SK-N-SH (cell line): Measurements from ENCODE around the gene PRKCH.

Experiments
- EP300 ChIP-seq, 2 experiments: IDR thresholded peaks; 2 replicates each; pipeline versions ENCODE4 v1.4.0 to v1.6.1; 2012; ENCODE audit warnings: borderline replicate concordance in 1 of 2, low read depth in 1 of 2, low read length in 1 of 2
- RCOR1 ChIP-seq: fragments of 150-350 bp; IDR thresholded peaks from 2 replicates; pipeline ENCODE4 v1.6.1; 2017; ENCODE audit warnings: antibody characterized with exemption, low read length
- SIN3A ChIP-seq: IDR thresholded peaks from 2 replicates; pipeline ENCODE4 v1.6.1; 2012; ENCODE audit warnings: low read depth, mild to moderate bottlenecking, low read length, moderate library complexity, borderline replicate concordance
- TEAD4 ChIP-seq: IDR thresholded peaks from 2 replicates; pipeline ENCODE4 v1.4.0; 2012; ENCODE audit warnings: mild to moderate bottlenecking, borderline replicate concordance; ENCODE audit not compliant: insufficient read depth
- TF ChIP-seq, protein P1 (sequence below): fragments of 200-600 bp; sonication (generic); IDR thresholded peaks from 2 replicates; pipeline ENCODE4 v1.6.1; 2017; ENCODE audit warnings: antibody characterized with exemption, mild to moderate bottlenecking, moderate library complexity
- TF ChIP-seq, protein P2 (sequence below): IDR thresholded peaks from 2 replicates; pipeline ENCODE4 v1.6.1; 2012; ENCODE audit warnings: mild to moderate bottlenecking, low read depth, low read length, moderate library complexity

DNA sequence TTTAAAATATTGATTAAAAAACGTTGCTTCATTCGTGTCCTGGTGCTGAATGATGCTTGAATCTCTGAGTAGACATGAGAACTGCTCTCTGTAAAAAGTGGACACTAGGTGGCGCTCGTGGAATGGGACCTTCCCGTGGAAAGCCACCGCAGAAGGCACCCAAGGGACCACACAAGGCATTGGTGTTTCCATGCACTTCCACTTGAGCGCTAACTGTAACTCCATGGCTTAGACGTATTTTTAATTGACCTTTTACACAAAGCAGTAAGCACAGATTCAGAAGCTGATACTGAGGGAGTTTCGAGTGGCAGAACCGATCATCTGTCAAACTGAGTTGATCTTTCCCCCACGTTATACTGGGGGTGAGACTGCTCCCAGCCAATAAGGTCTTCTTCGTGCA is 135.3 kb downstream of the PRKCH start:
- TF ChIP-seq, protein P1, sequence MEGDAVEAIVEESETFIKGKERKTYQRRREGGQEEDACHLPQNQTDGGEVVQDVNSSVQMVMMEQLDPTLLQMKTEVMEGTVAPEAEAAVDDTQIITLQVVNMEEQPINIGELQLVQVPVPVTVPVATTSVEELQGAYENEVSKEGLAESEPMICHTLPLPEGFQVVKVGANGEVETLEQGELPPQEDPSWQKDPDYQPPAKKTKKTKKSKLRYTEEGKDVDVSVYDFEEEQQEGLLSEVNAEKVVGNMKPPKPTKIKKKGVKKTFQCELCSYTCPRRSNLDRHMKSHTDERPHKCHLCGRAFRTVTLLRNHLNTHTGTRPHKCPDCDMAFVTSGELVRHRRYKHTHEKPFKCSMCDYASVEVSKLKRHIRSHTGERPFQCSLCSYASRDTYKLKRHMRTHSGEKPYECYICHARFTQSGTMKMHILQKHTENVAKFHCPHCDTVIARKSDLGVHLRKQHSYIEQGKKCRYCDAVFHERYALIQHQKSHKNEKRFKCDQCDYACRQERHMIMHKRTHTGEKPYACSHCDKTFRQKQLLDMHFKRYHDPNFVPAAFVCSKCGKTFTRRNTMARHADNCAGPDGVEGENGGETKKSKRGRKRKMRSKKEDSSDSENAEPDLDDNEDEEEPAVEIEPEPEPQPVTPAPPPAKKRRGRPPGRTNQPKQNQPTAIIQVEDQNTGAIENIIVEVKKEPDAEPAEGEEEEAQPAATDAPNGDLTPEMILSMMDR = peak; percentile 93
- TF ChIP-seq SIN3A (no peak), TEAD4 (no peak), RCOR1 (no peak), EP300 (IDR thresholded peaks at IDR 0.05; ENCODE audit: borderline replicate concordance in 1 of 2, low read depth in 1 of 2, low read length in 1 of 2) (no peak)
- TF ChIP-seq, protein P2, sequence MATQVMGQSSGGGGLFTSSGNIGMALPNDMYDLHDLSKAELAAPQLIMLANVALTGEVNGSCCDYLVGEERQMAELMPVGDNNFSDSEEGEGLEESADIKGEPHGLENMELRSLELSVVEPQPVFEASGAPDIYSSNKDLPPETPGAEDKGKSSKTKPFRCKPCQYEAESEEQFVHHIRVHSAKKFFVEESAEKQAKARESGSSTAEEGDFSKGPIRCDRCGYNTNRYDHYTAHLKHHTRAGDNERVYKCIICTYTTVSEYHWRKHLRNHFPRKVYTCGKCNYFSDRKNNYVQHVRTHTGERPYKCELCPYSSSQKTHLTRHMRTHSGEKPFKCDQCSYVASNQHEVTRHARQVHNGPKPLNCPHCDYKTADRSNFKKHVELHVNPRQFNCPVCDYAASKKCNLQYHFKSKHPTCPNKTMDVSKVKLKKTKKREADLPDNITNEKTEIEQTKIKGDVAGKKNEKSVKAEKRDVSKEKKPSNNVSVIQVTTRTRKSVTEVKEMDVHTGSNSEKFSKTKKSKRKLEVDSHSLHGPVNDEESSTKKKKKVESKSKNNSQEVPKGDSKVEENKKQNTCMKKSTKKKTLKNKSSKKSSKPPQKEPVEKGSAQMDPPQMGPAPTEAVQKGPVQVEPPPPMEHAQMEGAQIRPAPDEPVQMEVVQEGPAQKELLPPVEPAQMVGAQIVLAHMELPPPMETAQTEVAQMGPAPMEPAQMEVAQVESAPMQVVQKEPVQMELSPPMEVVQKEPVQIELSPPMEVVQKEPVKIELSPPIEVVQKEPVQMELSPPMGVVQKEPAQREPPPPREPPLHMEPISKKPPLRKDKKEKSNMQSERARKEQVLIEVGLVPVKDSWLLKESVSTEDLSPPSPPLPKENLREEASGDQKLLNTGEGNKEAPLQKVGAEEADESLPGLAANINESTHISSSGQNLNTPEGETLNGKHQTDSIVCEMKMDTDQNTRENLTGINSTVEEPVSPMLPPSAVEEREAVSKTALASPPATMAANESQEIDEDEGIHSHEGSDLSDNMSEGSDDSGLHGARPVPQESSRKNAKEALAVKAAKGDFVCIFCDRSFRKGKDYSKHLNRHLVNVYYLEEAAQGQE = no peak
